Measurements from ENCODE around the gene RNF152. TPM values are rescaled to one million over a fixed set of nuclear protein-coding genes. Genes with fewer than 3 reads are reported as not detected.

RNF152 gene
- polyA plus RNA-seq, 1 of the 3 experiments (the other 2 are of a cell fraction): 6.6 TPM

DNA sequence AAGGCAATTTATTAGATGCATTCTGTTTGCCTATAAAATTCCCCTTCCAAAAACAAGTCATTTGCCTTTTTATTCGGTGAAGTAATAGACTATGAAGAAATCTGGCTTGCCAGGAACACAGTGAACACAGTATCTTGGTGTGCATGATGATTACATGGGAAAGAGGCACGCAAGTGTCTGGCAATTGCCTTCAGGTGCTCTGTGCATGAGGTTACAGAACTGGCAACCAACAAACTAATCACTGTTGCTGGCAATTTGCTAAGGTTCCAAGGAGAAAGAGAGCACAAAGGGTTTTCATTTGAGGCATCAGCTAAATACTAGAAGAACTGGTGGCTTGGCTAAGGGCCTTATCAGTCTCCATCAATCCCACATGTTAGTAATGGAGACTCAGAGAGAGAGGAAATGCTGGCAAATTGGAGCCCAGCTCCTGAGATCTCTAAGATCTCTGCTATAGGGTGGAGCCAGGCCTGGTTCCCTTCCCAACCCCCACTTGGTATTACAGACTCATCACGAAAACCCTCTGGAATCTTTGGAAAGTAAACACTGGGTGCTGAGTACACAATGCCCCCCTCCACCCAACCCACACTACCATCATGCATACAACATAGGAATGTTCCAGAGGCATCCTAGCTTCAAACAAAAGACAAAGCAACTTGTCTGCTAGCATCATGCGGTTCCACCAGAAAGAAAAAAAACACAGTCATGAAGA is 10.4 kb downstream of the RNF152 start (continued):
- TF ChIP-seq EZH2phosphoT487 (IDR thresholded peaks at IDR 0.05; ENCODE audit: borderline replicate concordance, low read depth): no peak
- no peak for TF ChIP-seq MEF2A (IDR thresholded peaks at IDR 0.05; ENCODE audit: borderline replicate concordance, low read depth)
- TF ChIP-seq EP300 (IDR thresholded peaks at IDR 0.05; ENCODE audit: borderline replicate concordance in 1 of 2, low read depth in 1 of 2, low read length in 1 of 2): peak; percentile 49 to 61; a peak in 2 of 4 replicates
- no peak for TF ChIP-seq REST (IDR thresholded peaks at IDR 0.05; ENCODE audit: low read depth, low read length)
- TF ChIP-seq PBX3 (IDR thresholded peaks at IDR 0.05): no peak
- TF ChIP-seq RCOR1 (IDR thresholded peaks at IDR 0.05; ENCODE audit: low read length): peak; percentile 45; the same call in 1 of the 2 replicates
- no peak for TF ChIP-seq SMC3 (IDR thresholded peaks at IDR 0.05; ENCODE audit: low read depth, low read length)
- TF ChIP-seq, protein P1, sequence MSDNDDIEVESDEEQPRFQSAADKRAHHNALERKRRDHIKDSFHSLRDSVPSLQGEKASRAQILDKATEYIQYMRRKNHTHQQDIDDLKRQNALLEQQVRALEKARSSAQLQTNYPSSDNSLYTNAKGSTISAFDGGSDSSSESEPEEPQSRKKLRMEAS (IDR thresholded peaks at IDR 0.05; ENCODE audit: low read depth): 0 out of 2 replicates have a peak, but pooled peaks have one; percentile 45
- TF ChIP-seq RFX5 (IDR thresholded peaks at IDR 0.05; ENCODE audit: low read length): no peak
- TF ChIP-seq TAF1 (IDR thresholded peaks at IDR 0.05; ENCODE audit: borderline replicate concordance, low read depth, low read length): no peak
- TF ChIP-seq, protein P2, sequence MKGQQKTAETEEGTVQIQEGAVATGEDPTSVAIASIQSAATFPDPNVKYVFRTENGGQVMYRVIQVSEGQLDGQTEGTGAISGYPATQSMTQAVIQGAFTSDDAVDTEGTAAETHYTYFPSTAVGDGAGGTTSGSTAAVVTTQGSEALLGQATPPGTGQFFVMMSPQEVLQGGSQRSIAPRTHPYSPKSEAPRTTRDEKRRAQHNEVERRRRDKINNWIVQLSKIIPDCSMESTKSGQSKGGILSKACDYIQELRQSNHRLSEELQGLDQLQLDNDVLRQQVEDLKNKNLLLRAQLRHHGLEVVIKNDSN (IDR thresholded peaks at IDR 0.05; ENCODE audit: borderline replicate concordance, low read depth): no peak
- TF ChIP-seq RXRA (IDR thresholded peaks at IDR 0.05; ENCODE audit: borderline replicate concordance, low read depth): no peak
- peak; percentile 57 for TF ChIP-seq NFIC (IDR thresholded peaks at IDR 0.05; ENCODE audit: borderline replicate concordance)
- TF ChIP-seq TCF12 (IDR thresholded peaks at IDR 0.05): peak; percentile 83
- peak; percentile 53; the same call in 1 of the 2 replicates for TF ChIP-seq TEAD4 (IDR thresholded peaks at IDR 0.05; ENCODE audit: borderline replicate concordance, insufficient read depth)
- 0 out of 2 replicates have a peak, but pooled peaks have one; percentile 46 for TF ChIP-seq MXI1 (IDR thresholded peaks at IDR 0.05; ENCODE audit: low read depth, low read length)
- peak; percentile 85 for TF ChIP-seq CHD2 (IDR thresholded peaks at IDR 0.05; ENCODE audit: low read length, partially characterized antibody)
- TF ChIP-seq SIN3A (IDR thresholded peaks at IDR 0.05; ENCODE audit: borderline replicate concordance, low read depth, low read length): no peak
- TF ChIP-seq, protein P3, sequence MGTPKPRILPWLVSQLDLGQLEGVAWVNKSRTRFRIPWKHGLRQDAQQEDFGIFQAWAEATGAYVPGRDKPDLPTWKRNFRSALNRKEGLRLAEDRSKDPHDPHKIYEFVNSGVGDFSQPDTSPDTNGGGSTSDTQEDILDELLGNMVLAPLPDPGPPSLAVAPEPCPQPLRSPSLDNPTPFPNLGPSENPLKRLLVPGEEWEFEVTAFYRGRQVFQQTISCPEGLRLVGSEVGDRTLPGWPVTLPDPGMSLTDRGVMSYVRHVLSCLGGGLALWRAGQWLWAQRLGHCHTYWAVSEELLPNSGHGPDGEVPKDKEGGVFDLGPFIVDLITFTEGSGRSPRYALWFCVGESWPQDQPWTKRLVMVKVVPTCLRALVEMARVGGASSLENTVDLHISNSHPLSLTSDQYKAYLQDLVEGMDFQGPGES (IDR thresholded peaks at IDR 0.05; ENCODE audit: low read depth, low read length): no peak
